H9 (cell line): ENCODE results near the gene RANBP17. TPM values are rescaled to one million over a fixed set of nuclear protein-coding genes. Genes with fewer than 3 reads are reported as not detected.

Source experiments
- DNase-seq: peaks from one replicate; pipeline ENCODE4 v3.0.0-alpha.2; 2017
- H2AFZ ChIP-seq: one replicate; pipeline ENCODE4 v1.6.1; 2013; ENCODE audit warnings: mild to moderate bottlenecking, low read length, control low read depth, moderate library complexity
- H2AK5ac ChIP-seq: 2 replicates; pipeline ENCODE4 v1.6.1; 2013; ENCODE audit warnings: low read length, control low read depth, mixed read lengths; ENCODE audit not compliant: insufficient read length
- H2BK120ac ChIP-seq: one replicate; pipeline ENCODE4 v1.6.1; 2013; ENCODE audit warnings: low read depth, mild to moderate bottlenecking, low read length, control low read depth, inconsistent platforms; ENCODE audit not compliant: poor library complexity, severe bottlenecking
- H2BK12ac ChIP-seq: 2 replicates; pipeline ENCODE4 v1.6.1; 2013; ENCODE audit warnings: low read length, control low read depth, mixed read lengths, low read depth; ENCODE audit not compliant: insufficient read length
- H2BK15ac ChIP-seq: 2 replicates; pipeline ENCODE4 v1.6.1; 2013; ENCODE audit warnings: low read depth, low read length, control low read depth
- H2BK20ac ChIP-seq: one replicate; pipeline ENCODE4 v1.6.1; 2013; ENCODE audit warnings: low read depth, mild to moderate bottlenecking, low read length, control low read depth, inconsistent platforms; ENCODE audit not compliant: poor library complexity, severe bottlenecking
- H2BK5ac ChIP-seq: 2 replicates; pipeline ENCODE4 v1.6.1; 2013; ENCODE audit warnings: low read length, control low read depth, mixed read lengths; ENCODE audit not compliant: insufficient read length
- H3K14ac ChIP-seq: 2 replicates; pipeline ENCODE4 v1.6.1; 2013; ENCODE audit warnings: low read length, control low read depth; ENCODE audit not compliant: insufficient read depth
- H3K18ac ChIP-seq: 2 replicates; pipeline ENCODE4 v1.6.1; 2013; ENCODE audit warnings: low read depth, mild to moderate bottlenecking, mixed read lengths, low read length, control low read depth; ENCODE audit not compliant: insufficient read length
- H3K23ac ChIP-seq: 2 replicates; pipeline ENCODE4 v1.6.1; 2013; ENCODE audit warnings: low read length, control low read depth, mixed read lengths, low read depth; ENCODE audit not compliant: insufficient read length
- H3K23me2 ChIP-seq: 2 replicates; pipeline ENCODE4 v1.6.1; 2013; ENCODE audit warnings: low read depth, mild to moderate bottlenecking, mixed read lengths, low read length, control low read depth; ENCODE audit not compliant: insufficient read length, poor library complexity, severe bottlenecking
- H3K27ac ChIP-seq: 2 replicates; pipeline ENCODE4 v1.5.1; 2013; ENCODE audit warnings: low read length, control low read depth, mixed read lengths, low read depth; ENCODE audit not compliant: insufficient read length
- H3K27me3 ChIP-seq: 2 replicates; pipeline ENCODE4 v1.6.1; 2013; ENCODE audit warnings: low read length, control low read depth, inconsistent platforms; ENCODE audit not compliant: insufficient read depth
- H3K4ac ChIP-seq: 2 replicates; pipeline ENCODE4 v1.6.1; 2013; ENCODE audit warnings: low read depth, mild to moderate bottlenecking, control low read depth, inconsistent platforms, low read length, moderate library complexity
- H3K4me1 ChIP-seq: 2 replicates; pipeline ENCODE4 v1.6.1; 2013; ENCODE audit warnings: low read length, control low read depth, inconsistent platforms; ENCODE audit not compliant: insufficient read depth
- H3K4me2 ChIP-seq: 2 replicates; pipeline ENCODE4 v1.6.1; 2013; ENCODE audit warnings: low read length, control low read depth, mixed read lengths; ENCODE audit not compliant: insufficient read length, insufficient read depth
- H3K56ac ChIP-seq: 2 replicates; pipeline ENCODE4 v1.6.1; 2013; ENCODE audit warnings: low read depth, mild to moderate bottlenecking, mixed read lengths, low read length, control low read depth; ENCODE audit not compliant: insufficient read length
- H3K79me1 ChIP-seq: 2 replicates; pipeline ENCODE4 v1.6.1; 2013; ENCODE audit warnings: low read depth, mild to moderate bottlenecking, moderate library complexity, low read length, control low read depth, inconsistent platforms; ENCODE audit not compliant: insufficient read depth, poor library complexity, severe bottlenecking
- H3K79me2 ChIP-seq: 2 replicates; pipeline ENCODE4 v1.6.1; 2013; ENCODE audit warnings: low read length, control low read depth, inconsistent platforms; ENCODE audit not compliant: insufficient read depth
- H3K9ac ChIP-seq: 2 replicates; pipeline ENCODE4 v1.6.1; 2013; ENCODE audit warnings: low read length, control low read depth, mixed read lengths; ENCODE audit not compliant: insufficient read length; ENCODE audit errors: extremely low read depth
- H3K9me3 ChIP-seq: one replicate; pipeline ENCODE4 v1.6.1; 2013; ENCODE audit warnings: low read depth, low read length, inconsistent platforms; ENCODE audit not compliant: control insufficient read depth
- H3T11ph ChIP-seq: one replicate; pipeline ENCODE4 v1.6.1; 2013; ENCODE audit warnings: mild to moderate bottlenecking, low read length, control low read depth, inconsistent platforms
- H4K20me1 ChIP-seq: one replicate; pipeline ENCODE4 v1.6.1; 2013; ENCODE audit not compliant: control insufficient read depth, insufficient read length, insufficient read depth
- H4K5ac ChIP-seq: 2 replicates; pipeline ENCODE4 v1.6.1; 2013; ENCODE audit warnings: low read depth, mild to moderate bottlenecking, mixed read lengths, low read length, control low read depth; ENCODE audit not compliant: insufficient read length
- H4K8ac ChIP-seq: replicated peaks from 2 replicates; pipeline ENCODE4 v1.6.1; 2013; ENCODE audit warnings: low read length, control low read depth, mixed read lengths, low read depth; ENCODE audit not compliant: insufficient read length
- H4K91ac ChIP-seq: 2 replicates; pipeline ENCODE4 v1.6.1; 2013; ENCODE audit warnings: low read depth, mild to moderate bottlenecking, moderate library complexity, mixed read lengths, low read length, control low read depth; ENCODE audit not compliant: insufficient read length
- H3K27ac Mint-ChIP-seq, 3 experiments: 2 replicates in 2 of 3; 3 replicates in 1 of 3; pipeline ENCODE4 v1.8.0; 2020 to 2021; ENCODE audit warnings: mixed read lengths in 3 of 3, mild to moderate bottlenecking in 1 of 3, moderate library complexity in 1 of 3
- H3K27me3 Mint-ChIP-seq: 2 replicates; pipeline ENCODE4 v1.8.0; 2021; ENCODE audit warnings: low read depth, mild to moderate bottlenecking, moderate library complexity, mixed read lengths
- H3K36me3 Mint-ChIP-seq, 3 experiments: 2 replicates in 2 of 3; 3 replicates in 1 of 3; pipeline ENCODE4 v1.8.0; 2020 to 2021; ENCODE audit warnings: low read depth in 3 of 3, mixed read lengths in 3 of 3; ENCODE audit not compliant: insufficient read depth in 1 of 3
- H3K4me1 Mint-ChIP-seq, 2 experiments: 2 replicates each; pipeline ENCODE4 v1.8.0; 2020; ENCODE audit warnings: mixed read lengths in 2 of 2
- H3K4me3 Mint-ChIP-seq, 2 experiments: 2 replicates in 1 of 2; 3 replicates in 1 of 2; pipeline ENCODE4 v1.8.0; 2020 to 2021; ENCODE audit warnings: mild to moderate bottlenecking in 2 of 2, mixed read lengths in 2 of 2, moderate library complexity in 1 of 2
- H3K9me3 Mint-ChIP-seq, 2 experiments: 2 replicates in 1 of 2; 3 replicates in 1 of 2; pipeline ENCODE4 v1.8.0; 2020; ENCODE audit warnings: mild to moderate bottlenecking in 2 of 2, mixed read lengths in 2 of 2, moderate library complexity in 1 of 2
- CTCF ChIP-seq: fragments of 200-600 bp; sonication (generic); conservative IDR thresholded peaks from 3 replicates; pipeline ENCODE4 v1.8.0; 2021; ENCODE audit warnings: antibody characterized with exemption, mild to moderate bottlenecking
- total RNA-seq: library from RNA; stranded (reverse); gene quantifications from 2 replicates; pipeline ENCODE4 v1.2.1, GENCODE V29; 2021

The RANBP17 gene
- total RNA-seq, 1 experiment from 2014 or later: 16.5 TPM

- no peak overlapping the region for H4K8ac ChIP-seq
- no peaks in the 10 kb centered on the region; the same call in 1 of the 2 replicates for H3K4me1 ChIP-seq
- TF ChIP-seq CTCF: no peak
- no peak overlapping the region for H3K27ac ChIP-seq
- Mint-ChIP-seq H3K4me3 (peak overlapping the region in 1 of 2 experiments; percentile 78; a peak in 1 of 5 replicates), H3K4me1 (peaks cover 22 to 23% of the 10 kb centered on the region in 2 experiments), H3K9me3 (peaks cover 15% of the 10 kb centered on the region in 2 experiments), H3K27me3 (peaks cover 19% of the 10 kb centered on the region), H3K36me3 (peaks cover 10 to 16% (median 12%) of the 10 kb centered on the region in 3 experiments), H3K27ac (no peak overlapping the region; a peak in 1 of 7 replicates)
- no peak overlapping the region for H2BK120ac ChIP-seq
- H4K5ac ChIP-seq: no peak overlapping the region
- no peaks in the 10 kb centered on the region for H4K20me1 ChIP-seq
- H2BK15ac ChIP-seq: no peak overlapping the region
- H3K56ac ChIP-seq: no peak overlapping the region
- no peak overlapping the region for H3T11ph ChIP-seq
- H2BK20ac ChIP-seq: no peak overlapping the region
- peaks cover 4% of the 10 kb centered on the region for H3K79me1 ChIP-seq
- H3K14ac ChIP-seq: no peak overlapping the region
- no peak overlapping the region for H2AFZ ChIP-seq
- no peak overlapping the region for H2BK5ac ChIP-seq
- H3K4me2 ChIP-seq: no peak overlapping the region
- no peaks in the 10 kb centered on the region; the same call in 1 of the 2 replicates for H3K27me3 ChIP-seq
- no peak overlapping the region for H3K4ac ChIP-seq
- H3K9me3 ChIP-seq: peaks cover 6% of the 10 kb centered on the region
- no peak for DNase-seq
- H2AK5ac ChIP-seq: no peak overlapping the region
- H3K79me2 ChIP-seq: peaks cover 6% of the 10 kb centered on the region; the same call in 1 of the 2 replicates
- H2BK12ac ChIP-seq: no peak overlapping the region
- H3K23ac ChIP-seq: no peak overlapping the region
- H3K9ac ChIP-seq: no peak overlapping the region
- H3K18ac ChIP-seq: no peak overlapping the region
- no peak overlapping the region for H4K91ac ChIP-seq
- peaks cover 8% of the 10 kb centered on the region for H3K23me2 ChIP-seq
Measured at GRCh38 chr5:170860415-170860814, 1.4 kb upstream of the RANBP17 start.
